Neural progenitor cell (in vitro differentiated cells): ENCODE data around the gene ZNF337. TPM values are rescaled to one million over a fixed set of nuclear protein-coding genes. Genes with fewer than 3 reads are reported as not detected.
A peak's percentile ranks its signal among the peaks of the same experiment; 100 is the strongest.

Source experiments
- DNase-seq: peaks from one replicate; pipeline ENCODE4 v3.0.0-alpha.2; 2016; ENCODE audit warnings: low spot score
- H2AFZ ChIP-seq: fragments of 200-600 bp; sonication (generic); replicated peaks from 2 replicates; pipeline ENCODE4 v1.6.1; 2016; ENCODE audit warnings: antibody characterized with exemption
- H3F3A ChIP-seq: fragments of 200-600 bp; sonication (generic); 2 replicates; pipeline ENCODE4 v1.6.1; 2016; ENCODE audit warnings: antibody characterized with exemption, low read depth
- H3K27ac ChIP-seq: fragments of 200-600 bp; sonication (generic); 2 replicates; pipeline ENCODE4 v1.5.1; 2016; ENCODE audit warnings: mild to moderate bottlenecking
- H3K27me3 ChIP-seq: fragments of 200-600 bp; sonication (generic); 2 replicates; pipeline ENCODE4 v1.6.1; 2016; ENCODE audit warnings: mild to moderate bottlenecking, moderate library complexity
- H3K36me3 ChIP-seq: fragments of 200-600 bp; sonication (generic); 2 replicates; pipeline ENCODE4 v1.5.1; 2016
- H3K4me1 ChIP-seq: fragments of 200-600 bp; sonication (generic); 2 replicates; pipeline ENCODE4 v1.6.1; 2016; ENCODE audit warnings: mixed run types
- H3K4me2 ChIP-seq: fragments of 200-600 bp; sonication (generic); 2 replicates; pipeline ENCODE4 v1.6.1; 2016
- H3K4me3 ChIP-seq: fragments of 200-600 bp; sonication (generic); 2 replicates; pipeline ENCODE4 v1.5.1; 2016
- H3K79me2 ChIP-seq: fragments of 200-600 bp; sonication (generic); 2 replicates; pipeline ENCODE4 v1.6.1; 2016; ENCODE audit warnings: low read depth
- H3K9ac ChIP-seq: fragments of 200-600 bp; sonication (generic); 2 replicates; pipeline ENCODE4 v1.6.1; 2016
- H3K9me3 ChIP-seq: fragments of 200-600 bp; sonication (generic); 2 replicates; pipeline ENCODE4 v1.5.1; 2016; ENCODE audit warnings: low read depth
- H4K20me1 ChIP-seq: fragments of 200-600 bp; sonication (generic); 2 replicates; pipeline ENCODE4 v1.6.1; 2016; ENCODE audit warnings: low read depth
- H3K27ac Mint-ChIP-seq: 3 replicates; pipeline ENCODE4 v1.8.0; 2021; ENCODE audit warnings: mixed read lengths
- H3K27me3 Mint-ChIP-seq: 2 replicates; pipeline ENCODE4 v1.8.0; 2022; ENCODE audit warnings: low read depth, mild to moderate bottlenecking, inconsistent platforms, moderate library complexity, mixed read lengths; ENCODE audit not compliant: insufficient read depth
- H3K36me3 Mint-ChIP-seq: 3 replicates; pipeline ENCODE4 v1.8.0; 2021; ENCODE audit warnings: mixed read lengths
- H3K4me1 Mint-ChIP-seq: 3 replicates; pipeline ENCODE4 v1.8.0; 2021; ENCODE audit warnings: mixed read lengths
- H3K4me3 Mint-ChIP-seq: 3 replicates; pipeline ENCODE4 v1.8.0; 2021; ENCODE audit warnings: mild to moderate bottlenecking, moderate library complexity, mixed read lengths
- H3K9me3 Mint-ChIP-seq: 3 replicates; pipeline ENCODE4 v1.8.0; 2020; ENCODE audit warnings: mixed read lengths
- EZH2 ChIP-seq: fragments of 200-600 bp; sonication (generic); IDR thresholded peaks from 2 replicates; pipeline ENCODE4 v1.6.1; 2017; ENCODE audit warnings: antibody characterized with exemption, mild to moderate bottlenecking, moderate library complexity
- EZH2phosphoT487 ChIP-seq: fragments of 200-600 bp; sonication (generic); IDR thresholded peaks from 2 replicates; pipeline ENCODE4 v1.6.1; 2017; ENCODE audit warnings: antibody characterized with exemption
- total RNA-seq: library from RNA; depleted of rRNA; stranded (reverse); fragments of >200 nt; gene quantifications from 2 replicates; pipeline ENCODE4 v1.2.3, GENCODE V29; 2015; ENCODE audit warnings: low replicate concordance
- TF ChIP-seq, protein P1 (sequence below): fragments of 200-600 bp; sonication (generic); IDR thresholded peaks from 2 replicates; pipeline ENCODE4 v1.5.1; 2017; ENCODE audit warnings: antibody characterized with exemption, mild to moderate bottlenecking

The ZNF337 gene
- 18.3 and 22.4 TPM in 2 replicates for total RNA-seq

DNA sequence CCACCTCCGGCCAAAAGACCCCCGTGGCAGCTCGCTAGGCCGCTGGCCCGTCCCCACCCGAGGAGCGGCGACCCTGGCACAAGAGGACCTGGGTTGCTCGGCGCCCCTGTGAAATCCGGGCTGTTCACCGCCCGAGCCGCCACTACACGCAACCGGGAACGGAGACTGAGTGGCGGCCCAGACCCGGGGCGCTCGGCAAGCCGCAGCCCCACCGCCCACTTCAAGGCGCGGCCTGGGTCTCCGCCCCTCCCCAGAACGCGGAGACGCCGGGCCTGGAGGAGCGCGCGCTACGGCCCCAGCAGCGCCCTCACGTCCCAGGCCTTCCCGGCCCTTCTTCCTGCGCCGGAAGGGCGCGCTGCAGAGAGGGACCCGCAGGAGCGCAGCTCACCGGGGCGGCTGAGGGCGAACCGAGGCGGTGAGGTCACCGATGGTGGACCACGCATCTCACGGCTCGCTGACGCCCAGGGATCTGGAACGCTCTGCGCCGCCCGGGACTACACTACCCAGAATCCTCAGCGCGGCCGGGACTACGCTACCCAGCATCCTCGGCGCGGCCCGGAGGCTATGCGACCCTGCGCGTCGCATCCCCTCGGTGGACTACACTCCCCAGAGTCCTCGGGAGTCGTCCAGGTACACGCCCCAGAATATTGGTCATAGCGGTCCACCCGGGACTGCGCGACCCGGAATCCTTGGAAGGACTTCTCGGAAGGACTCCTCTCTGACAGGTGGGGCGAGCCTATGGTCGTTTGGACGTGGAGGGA is at the start of gene ZNF337:
TSS of gene ZNF337 (minus strand) at position 483 of the 761 bp plus-strand sequence. CDS start 10,436 bp downstream, outside the sequence.
- Mint-ChIP-seq H3K4me3 (peak within 1 kb of the TSS; percentile 92), H3K9me3 (peaks cover 16% of the 10 kb centered on the region), H3K27ac (peak within 1 kb of the TSS; percentile 82), H3K27me3 (no peaks in the 10 kb centered on the region), H3K36me3 (peaks cover 9% of the 10 kb centered on the region), H3K4me1 (no peaks in the 10 kb centered on the region)
- Histone ChIP-seq H3K4me2 (peak within 1 kb of the TSS; percentile 75), H3K27me3 (no peaks in the 10 kb centered on the region), H2AFZ (peak within 1 kb of the TSS; percentile 89), H3K79me2 (peaks cover 37% of the 10 kb centered on the region), H4K20me1 (peaks cover 17% of the 10 kb centered on the region), H3K9ac (peak within 1 kb of the TSS; percentile 72), H3K27ac (peak within 1 kb of the TSS; percentile 83), H3K9me3 (no peaks in the 10 kb centered on the region), H3K36me3 (no peaks in the 10 kb centered on the region), H3K4me1 (no peaks in the 10 kb centered on the region), H3F3A (peaks cover 6% of the 10 kb centered on the region), H3K4me3 (peak within 1 kb of the TSS; percentile 80)
- peak; percentile 97 for DNase-seq
- TF ChIP-seq EZH2, result no peak
- TF ChIP-seq EZH2phosphoT487, result no peak
- TF ChIP-seq, protein P1, sequence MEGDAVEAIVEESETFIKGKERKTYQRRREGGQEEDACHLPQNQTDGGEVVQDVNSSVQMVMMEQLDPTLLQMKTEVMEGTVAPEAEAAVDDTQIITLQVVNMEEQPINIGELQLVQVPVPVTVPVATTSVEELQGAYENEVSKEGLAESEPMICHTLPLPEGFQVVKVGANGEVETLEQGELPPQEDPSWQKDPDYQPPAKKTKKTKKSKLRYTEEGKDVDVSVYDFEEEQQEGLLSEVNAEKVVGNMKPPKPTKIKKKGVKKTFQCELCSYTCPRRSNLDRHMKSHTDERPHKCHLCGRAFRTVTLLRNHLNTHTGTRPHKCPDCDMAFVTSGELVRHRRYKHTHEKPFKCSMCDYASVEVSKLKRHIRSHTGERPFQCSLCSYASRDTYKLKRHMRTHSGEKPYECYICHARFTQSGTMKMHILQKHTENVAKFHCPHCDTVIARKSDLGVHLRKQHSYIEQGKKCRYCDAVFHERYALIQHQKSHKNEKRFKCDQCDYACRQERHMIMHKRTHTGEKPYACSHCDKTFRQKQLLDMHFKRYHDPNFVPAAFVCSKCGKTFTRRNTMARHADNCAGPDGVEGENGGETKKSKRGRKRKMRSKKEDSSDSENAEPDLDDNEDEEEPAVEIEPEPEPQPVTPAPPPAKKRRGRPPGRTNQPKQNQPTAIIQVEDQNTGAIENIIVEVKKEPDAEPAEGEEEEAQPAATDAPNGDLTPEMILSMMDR, result peak; percentile 35

DNA sequence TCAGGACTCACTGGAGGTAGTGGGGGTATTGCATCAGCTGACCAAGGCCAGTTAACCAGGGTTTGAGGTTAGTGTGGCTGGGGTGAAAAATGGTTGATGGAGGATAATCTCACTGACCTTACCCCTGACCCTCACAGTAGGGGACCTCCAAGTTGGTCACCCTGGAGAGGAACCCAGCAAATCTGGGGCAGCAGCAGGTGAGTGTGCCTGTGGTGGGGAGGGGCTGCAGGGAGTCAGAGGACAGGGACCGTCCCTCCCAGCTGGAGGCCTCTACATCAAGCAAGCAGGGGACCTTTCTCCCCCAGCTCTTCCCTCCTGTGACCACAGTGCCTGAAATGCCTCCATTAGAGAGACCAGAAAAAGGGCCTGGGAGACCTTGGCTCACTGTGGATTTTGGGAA is 49.1 kb upstream of the ZNF337 start:
- no peaks in the 10 kb centered on the region for H3K9me3 Mint-ChIP-seq
- no peak overlapping the region for H3K27ac ChIP-seq
- no peak overlapping the region for H3K4me3 ChIP-seq

DNA sequence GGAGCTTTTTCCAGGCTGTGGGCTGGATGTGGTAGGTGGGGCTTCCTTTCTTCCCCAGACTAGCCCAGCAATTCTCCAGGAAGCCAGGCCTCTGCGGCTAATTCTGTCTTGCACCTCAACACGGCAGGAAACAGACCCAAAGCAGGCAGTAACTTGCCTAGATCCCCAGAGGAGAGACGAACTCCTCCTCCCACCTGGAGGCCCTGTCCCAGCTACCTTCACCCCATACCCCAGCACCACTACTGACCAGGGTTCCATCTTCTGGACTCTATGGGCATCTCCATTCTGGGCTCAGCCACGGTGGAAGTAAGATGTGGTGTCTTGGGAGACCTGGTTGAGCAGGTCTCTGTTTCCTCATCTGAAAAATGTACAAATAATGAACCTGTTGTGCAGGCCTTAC is 48.4 kb upstream of the ZNF337 start:
- Histone ChIP-seq H3K4me3 (no peak overlapping the region), H3K9me3 (no peaks in the 10 kb centered on the region), H3K27ac (no peak overlapping the region), H3K27me3 (no peaks in the 10 kb centered on the region), H3K9ac (no peak overlapping the region), H2AFZ (no peak overlapping the region), H3K4me2 (no peak overlapping the region), H3K4me1 (no peaks in the 10 kb centered on the region), H3K79me2 (no peaks in the 10 kb centered on the region), H3K36me3 (no peaks in the 10 kb centered on the region), H4K20me1 (no peaks in the 10 kb centered on the region), H3F3A (no peaks in the 10 kb centered on the region)
- Mint-ChIP-seq H3K4me3 (no peak overlapping the region), H3K27me3 (peaks cover 2% of the 10 kb centered on the region), H3K27ac (no peak overlapping the region), H3K9me3 (no peaks in the 10 kb centered on the region), H3K36me3 (no peaks in the 10 kb centered on the region), H3K4me1 (peaks cover 3% of the 10 kb centered on the region)
- DNase-seq, result no peak
- TF ChIP-seq EZH2, result no peak

More for the DNA sequence above, 49.1 kb upstream of the ZNF337 start:
- Histone ChIP-seq H3K4me1 (no peaks in the 10 kb centered on the region), H3K9me3 (no peaks in the 10 kb centered on the region), H2AFZ (no peak overlapping the region), H3K79me2 (no peaks in the 10 kb centered on the region), H3F3A (no peaks in the 10 kb centered on the region), H4K20me1 (no peaks in the 10 kb centered on the region), H3K27me3 (no peaks in the 10 kb centered on the region), H3K36me3 (no peaks in the 10 kb centered on the region), H3K9ac (no peak overlapping the region), H3K4me2 (no peak overlapping the region)
- TF ChIP-seq, protein P1, result no peak
- TF ChIP-seq EZH2phosphoT487, result no peak
- TF ChIP-seq EZH2, result no peak
- H3K27me3 Mint-ChIP-seq, result peaks cover 5% of the 10 kb centered on the region
- H3K4me3 Mint-ChIP-seq, result no peak overlapping the region
- H3K36me3 Mint-ChIP-seq, result no peaks in the 10 kb centered on the region
- no peak overlapping the region for H3K27ac Mint-ChIP-seq
- no peak for DNase-seq
- peaks cover 3% of the 10 kb centered on the region for H3K4me1 Mint-ChIP-seq

DNA sequence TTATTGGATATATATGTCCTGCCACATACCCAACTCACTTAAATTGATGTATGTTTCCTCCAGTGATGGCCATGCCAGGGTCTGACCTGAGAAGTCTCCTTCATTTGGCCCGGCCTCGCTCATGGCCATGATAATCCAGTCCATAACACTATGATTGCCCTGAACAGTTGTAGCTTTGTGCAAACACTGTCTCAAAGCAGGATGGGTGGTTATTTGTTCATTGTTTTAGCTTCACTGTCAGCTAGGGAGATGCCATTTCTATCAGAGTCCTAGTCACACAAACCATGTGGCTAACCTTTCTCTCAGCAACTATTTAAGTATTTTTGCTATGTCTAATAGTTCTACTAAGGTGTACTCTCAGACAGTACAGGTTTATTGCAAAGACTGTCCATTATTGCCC is 47.6 kb upstream of the ZNF337 start:
- TF ChIP-seq EZH2 (no peak), EZH2phosphoT487 (no peak)
- TF ChIP-seq, protein P1, result no peak
- peaks cover 2% of the 10 kb centered on the region for H3K27me3 Mint-ChIP-seq
- Histone ChIP-seq H3F3A (no peaks in the 10 kb centered on the region), H3K4me1 (no peaks in the 10 kb centered on the region), H2AFZ (no peak overlapping the region), H3K4me2 (no peak overlapping the region), H3K36me3 (no peaks in the 10 kb centered on the region), H4K20me1 (no peaks in the 10 kb centered on the region), H3K27ac (no peak overlapping the region), H3K9me3 (no peaks in the 10 kb centered on the region), H3K79me2 (no peaks in the 10 kb centered on the region), H3K27me3 (no peaks in the 10 kb centered on the region), H3K9ac (no peak overlapping the region), H3K4me3 (no peak overlapping the region)
- no peak overlapping the region for H3K4me3 Mint-ChIP-seq
- H3K27ac Mint-ChIP-seq, result no peak overlapping the region
- H3K36me3 Mint-ChIP-seq, result no peaks in the 10 kb centered on the region
- no peak for DNase-seq
- peaks cover 3% of the 10 kb centered on the region for H3K4me1 Mint-ChIP-seq
- no peaks in the 10 kb centered on the region for H3K9me3 Mint-ChIP-seq
